ENCODE measurements around the gene BPIFA2. TPM values are rescaled to one million over a fixed set of nuclear protein-coding genes. Genes with fewer than 3 reads are reported as not detected.

The BPIFA2 gene
- total RNA-seq, 4 donors from 2014 or later, result not detected

DNA sequence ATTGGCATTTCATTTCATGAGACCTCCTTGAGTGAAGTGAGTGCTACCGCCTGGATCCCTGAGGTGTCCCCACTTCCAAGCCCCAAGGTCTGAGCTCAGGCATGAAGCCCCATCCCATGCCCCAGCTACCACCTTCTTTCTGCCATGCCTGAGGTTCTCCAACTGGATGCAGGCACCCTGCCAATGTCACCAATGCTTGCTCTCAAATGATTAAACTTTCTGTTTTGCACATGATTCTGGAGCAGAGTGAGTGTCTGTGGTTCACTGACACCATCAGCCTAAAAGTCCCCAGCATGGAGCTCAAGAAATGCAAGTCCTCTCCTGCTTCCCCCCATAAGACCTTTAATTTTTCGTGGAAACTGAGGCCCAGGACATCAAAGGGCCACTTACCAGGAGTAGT lies 43.7 kb upstream of the BPIFA2 start:
- in situ Hi-C loops (cut with MboI; ENCODE audit: low pct_ligation_motif_present in 1 of 4, low pct_unique_long_range_greater_than_20kb in 1 of 4, low sequenced_read_pairs in 3 of 4) (no loop called here), intact Hi-C loops (cut with DNase I; ENCODE audit: low total_unique reads) (no loop called here)
- H3K4me1 ChIP-seq, result no peaks in the 10 kb centered on the region
- H3K27ac ChIP-seq, result no peak overlapping the region
- H3K27me3 ChIP-seq, result no peaks in the 10 kb centered on the region
- H3K9me3 ChIP-seq, result no peaks in the 10 kb centered on the region
- H3K4me3 ChIP-seq, result no peak overlapping the region
- DNase-seq, result no peak
- no peaks in the 10 kb centered on the region for H3K36me3 ChIP-seq
- TF ChIP-seq EP300 (IDR thresholded peaks at IDR 0.05; ENCODE audit: low read depth) (no peak), POLR2A (IDR thresholded peaks at IDR 0.05) (no peak), POLR2AphosphoS5 (IDR thresholded peaks at IDR 0.05) (no peak)
- TF ChIP-seq, protein P1, sequence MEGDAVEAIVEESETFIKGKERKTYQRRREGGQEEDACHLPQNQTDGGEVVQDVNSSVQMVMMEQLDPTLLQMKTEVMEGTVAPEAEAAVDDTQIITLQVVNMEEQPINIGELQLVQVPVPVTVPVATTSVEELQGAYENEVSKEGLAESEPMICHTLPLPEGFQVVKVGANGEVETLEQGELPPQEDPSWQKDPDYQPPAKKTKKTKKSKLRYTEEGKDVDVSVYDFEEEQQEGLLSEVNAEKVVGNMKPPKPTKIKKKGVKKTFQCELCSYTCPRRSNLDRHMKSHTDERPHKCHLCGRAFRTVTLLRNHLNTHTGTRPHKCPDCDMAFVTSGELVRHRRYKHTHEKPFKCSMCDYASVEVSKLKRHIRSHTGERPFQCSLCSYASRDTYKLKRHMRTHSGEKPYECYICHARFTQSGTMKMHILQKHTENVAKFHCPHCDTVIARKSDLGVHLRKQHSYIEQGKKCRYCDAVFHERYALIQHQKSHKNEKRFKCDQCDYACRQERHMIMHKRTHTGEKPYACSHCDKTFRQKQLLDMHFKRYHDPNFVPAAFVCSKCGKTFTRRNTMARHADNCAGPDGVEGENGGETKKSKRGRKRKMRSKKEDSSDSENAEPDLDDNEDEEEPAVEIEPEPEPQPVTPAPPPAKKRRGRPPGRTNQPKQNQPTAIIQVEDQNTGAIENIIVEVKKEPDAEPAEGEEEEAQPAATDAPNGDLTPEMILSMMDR (IDR thresholded peaks at IDR 0.05), result no peak
- WGBS, 2 donors (ENCODE audit: low coverage in 1 of 2), result 58% methylated on average over 2 of the region's 2 CpGs; no CpG with 5 or more reads in 1 of the 2 donors

DNA sequence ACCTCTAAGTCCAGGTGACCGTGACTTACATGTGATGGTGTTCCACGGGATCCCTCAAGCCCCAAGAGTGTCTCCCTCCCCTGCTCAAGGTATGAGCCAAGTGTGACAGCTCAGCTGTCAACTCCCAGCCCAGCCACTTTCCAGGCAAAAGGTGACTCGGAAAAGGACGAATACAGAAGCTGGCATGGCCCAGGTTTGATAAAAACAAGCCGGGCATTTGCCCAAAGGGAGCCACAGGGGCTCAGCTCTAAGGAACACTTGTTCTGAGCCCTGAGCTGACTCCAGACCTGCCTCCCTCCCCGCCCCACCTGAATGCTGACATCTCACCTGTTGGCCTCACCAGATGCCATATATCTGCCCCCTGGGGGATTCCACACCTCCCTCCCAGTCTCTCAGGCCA lies 43.0 kb upstream of the BPIFA2 start:
- Histone ChIP-seq H3K36me3 (no peaks in the 10 kb centered on the region), H3K27ac (no peak overlapping the region), H3K4me1 (no peaks in the 10 kb centered on the region), H3K27me3 (no peaks in the 10 kb centered on the region), H3K9me3 (no peaks in the 10 kb centered on the region), H3K4me3 (no peak overlapping the region)
- DNase-seq, result no peak
- TF ChIP-seq EP300 (IDR thresholded peaks at IDR 0.05; ENCODE audit: low read depth), result no peak
- no peak for TF ChIP-seq POLR2AphosphoS5 (IDR thresholded peaks at IDR 0.05)
- no peak for TF ChIP-seq POLR2A (IDR thresholded peaks at IDR 0.05)
- TF ChIP-seq, protein P1 (IDR thresholded peaks at IDR 0.05), result no peak
- in situ Hi-C loops (cut with MboI; ENCODE audit: low pct_ligation_motif_present in 1 of 4, low pct_unique_long_range_greater_than_20kb in 1 of 4, low sequenced_read_pairs in 3 of 4), result no loop called here
- WGBS, 2 donors (ENCODE audit: low coverage in 1 of 2), result 84% methylated on average over 6 of the region's 6 CpGs; no CpG with 5 or more reads in 1 of the 2 donors
- intact Hi-C loops (cut with DNase I; ENCODE audit: low total_unique reads), result no loop called here

DNA sequence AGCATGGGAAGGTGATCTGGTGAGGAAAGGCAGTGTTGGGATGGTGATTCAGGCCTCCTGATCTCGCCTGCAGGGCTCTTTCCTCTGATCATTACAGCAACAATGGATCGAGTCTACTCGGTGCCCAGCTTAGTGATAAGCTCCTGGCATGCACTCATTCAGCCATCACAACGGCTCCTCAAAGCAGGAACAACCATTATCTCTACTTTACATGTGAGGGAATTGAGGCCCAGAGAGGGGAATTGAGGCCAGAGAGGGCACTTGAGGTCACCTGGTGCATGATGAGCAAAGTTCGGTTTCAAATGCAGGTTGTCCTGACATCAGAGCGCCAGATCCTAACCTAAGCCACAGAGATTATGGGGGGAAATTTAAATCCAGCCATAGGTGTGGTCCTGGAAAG lies 42.0 kb upstream of the BPIFA2 start:
- in situ Hi-C loops (cut with MboI; ENCODE audit: low pct_ligation_motif_present in 1 of 4, low pct_unique_long_range_greater_than_20kb in 1 of 4, low sequenced_read_pairs in 3 of 4), result no loop called here
- 17 to 50% methylated on average over 2 to 6 of the region's 6 CpGs for WGBS, 2 donors (ENCODE audit: low coverage in 1 of 2)
- intact Hi-C loops (cut with DNase I; ENCODE audit: low total_unique reads), result no loop called here
- Histone ChIP-seq H3K4me3 (no peak overlapping the region), H3K36me3 (no peaks in the 10 kb centered on the region), H3K4me1 (no peaks in the 10 kb centered on the region), H3K9me3 (no peaks in the 10 kb centered on the region), H3K27ac (no peak overlapping the region), H3K27me3 (no peaks in the 10 kb centered on the region)
- DNase-seq, result no peak
- TF ChIP-seq EP300 (IDR thresholded peaks at IDR 0.05; ENCODE audit: low read depth), result no peak
- TF ChIP-seq POLR2A (IDR thresholded peaks at IDR 0.05), result no peak
- no peak for TF ChIP-seq POLR2AphosphoS5 (IDR thresholded peaks at IDR 0.05)

DNA sequence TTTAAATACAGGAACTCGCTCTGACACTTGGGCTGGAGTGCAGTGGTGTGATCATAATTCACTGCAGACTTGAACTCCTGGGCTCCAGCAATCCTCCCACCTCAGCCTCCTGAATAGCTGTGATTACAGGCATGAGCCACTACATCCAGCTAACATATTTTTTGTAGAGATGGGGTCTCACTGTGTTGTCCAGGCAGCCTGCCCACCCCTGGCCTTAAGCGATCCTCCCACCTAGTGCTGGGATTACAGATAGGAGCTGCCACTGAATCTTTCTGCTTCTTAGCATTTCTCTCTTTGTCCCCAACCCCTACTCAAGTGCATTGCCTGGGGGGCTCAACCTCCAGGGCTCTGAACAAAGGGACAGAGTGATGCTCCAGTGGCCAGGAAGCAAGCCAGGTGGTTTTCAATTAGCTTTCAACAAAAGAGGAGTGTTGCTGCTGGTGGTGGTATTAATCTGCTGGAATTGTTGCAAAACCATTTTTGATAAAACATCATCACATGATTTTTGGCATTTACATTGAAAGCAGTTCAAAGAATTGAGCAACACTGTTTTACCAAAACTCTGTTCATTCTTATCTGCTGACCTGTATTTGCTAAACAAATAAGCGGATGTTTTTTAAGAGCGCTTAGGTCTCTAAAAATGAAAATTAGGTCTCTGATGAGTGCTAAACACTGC lies 40.4 kb upstream of the BPIFA2 start:
- Histone ChIP-seq H3K27me3 (no peaks in the 10 kb centered on the region), H3K4me3 (no peak overlapping the region), H3K36me3 (no peaks in the 10 kb centered on the region), H3K27ac (no peak overlapping the region), H3K4me1 (no peaks in the 10 kb centered on the region), H3K9me3 (no peaks in the 10 kb centered on the region)
- intact Hi-C loops (cut with DNase I; ENCODE audit: low total_unique reads), result no loop called here
- TF ChIP-seq EP300 (IDR thresholded peaks at IDR 0.05; ENCODE audit: low read depth) (no peak), POLR2A (IDR thresholded peaks at IDR 0.05) (no peak), POLR2AphosphoS5 (IDR thresholded peaks at IDR 0.05) (no peak)
- TF ChIP-seq, protein P1 (IDR thresholded peaks at IDR 0.05), result no peak
- DNase-seq, result no peak
- in situ Hi-C loops (cut with MboI; ENCODE audit: low pct_ligation_motif_present in 1 of 4, low pct_unique_long_range_greater_than_20kb in 1 of 4, low sequenced_read_pairs in 3 of 4), result no loop called here
- WGBS, 2 donors (ENCODE audit: low coverage in 1 of 2), result 69 to 71% methylated on average over 2 to 4 of the region's 4 CpGs
